Epithelial cell of proximal tubule (primary cell): Measurements from ENCODE around the gene CARD19. TPM values are rescaled to one million over a fixed set of nuclear protein-coding genes. Genes with fewer than 3 reads are reported as not detected.
A peak's percentile ranks its signal among the peaks of the same experiment; 100 is the strongest.

Source experiments
- DNase-seq: peaks from one replicate; pipeline ENCODE4 v3.0.0-alpha.2; 2011; ENCODE audit warnings: low read depth
- H3K4me3 ChIP-seq: 2 replicates; pipeline ENCODE4 v1.5.1; 2011; ENCODE audit warnings: low read depth, mild to moderate bottlenecking, low read length
- CTCF ChIP-seq: conservative IDR thresholded peaks from 2 replicates; pipeline ENCODE4 v1.5.1; 2012; ENCODE audit warnings: low read depth, mild to moderate bottlenecking, low read length
- total RNA-seq: library from RNA; depleted of rRNA; stranded (reverse); fragments of >200 nt; gene quantifications from 2 replicates; pipeline ENCODE4 v1.2.3, GENCODE V29; 2015

CARD19 gene
- total RNA-seq, 1 donor from 2014 or later: 64.6 TPM

- H3K4me3 ChIP-seq: no peak overlapping the region
- no peak for TF ChIP-seq CTCF
- DNase-seq: no peak
Measured at GRCh38 chr9:93155716-93156474, 59.9 kb downstream of the CARD19 start.

GRCh38 chr9:93156475-93157008 lies 60.5 kb downstream of the CARD19 start:
- no peak for DNase-seq
- TF ChIP-seq CTCF: no peak
- no peak overlapping the region for H3K4me3 ChIP-seq

GRCh38 chr9:93159601-93160471 lies 63.8 kb downstream of the CARD19 start:
- no peak overlapping the region for H3K4me3 ChIP-seq
- peak; percentile 98 for TF ChIP-seq CTCF
- DNase-seq: peak; percentile 9

- TF ChIP-seq CTCF: no peak
- H3K4me3 ChIP-seq: no peak overlapping the region
- DNase-seq: no peak
Measured at GRCh38 chr9:93161786-93162562, 66.0 kb downstream of the CARD19 start.

Other genes with a start within 250 kb of the CARD19 start
- 3.8 and 4.0 TPM in 2 replicates for gene ZNF484, start 218.2 kb upstream of the CARD19 start, total RNA-seq
- 0.14 and 0.58 TPM in 2 replicates for gene FGD3, start 148.7 kb upstream of the CARD19 start, total RNA-seq
- gene SUSD3, start 37.5 kb upstream of the CARD19 start, total RNA-seq: 1.4 and 2.9 TPM in 2 replicates
- gene NINJ1, start 38.0 kb downstream of the CARD19 start, total RNA-seq: 58.9 and 59.0 TPM in 2 replicates
- 0.29 and 1.0 TPM in 2 replicates for gene WNK2, start 87.9 kb downstream of the CARD19 start, total RNA-seq